Testis (tissue), 2 donors: Measurements from ENCODE around the gene MFF.

ENCODE experiments used
- POLR2A ChIP-seq: fragments of 450-650 bp; IDR thresholded peaks from one replicate; pipeline ENCODE4 v1.6.1; 2017; ENCODE audit warnings: antibody characterized with exemption, mild to moderate bottlenecking, moderate library complexity
- TF ChIP-seq, protein P1 (sequence below), 3 experiments: fragments of 450-650 bp in 2 of 3; fragments of 200-600 bp in 1 of 3; sonication (generic) in 1 of 3; IDR thresholded peaks; one replicate each; pipeline ENCODE4 v1.5.1; 2016 to 2019; ENCODE audit warnings: antibody characterized with exemption in 3 of 3, mild to moderate bottlenecking in 2 of 3, moderate library complexity in 1 of 3

DNA sequence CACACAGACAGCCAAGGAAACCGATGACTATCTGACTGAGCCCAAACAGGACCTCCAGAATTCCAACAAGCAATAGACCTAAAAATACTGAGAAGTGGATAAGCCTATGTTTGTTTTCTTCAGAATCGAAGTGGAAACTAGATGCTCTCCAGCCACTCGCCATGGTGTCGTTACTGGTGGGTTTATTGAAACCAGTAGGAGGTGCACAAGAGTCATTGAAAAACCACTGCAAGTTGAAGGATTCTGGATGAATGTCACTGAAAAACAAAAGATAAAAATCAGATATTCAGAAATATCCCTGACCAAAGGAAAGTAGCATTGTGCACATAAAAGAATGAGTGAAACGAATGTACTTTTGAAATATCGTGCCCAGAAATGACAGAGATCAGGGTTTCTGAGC is 38.7 kb downstream of the MFF start:
- TF ChIP-seq, protein P1, sequence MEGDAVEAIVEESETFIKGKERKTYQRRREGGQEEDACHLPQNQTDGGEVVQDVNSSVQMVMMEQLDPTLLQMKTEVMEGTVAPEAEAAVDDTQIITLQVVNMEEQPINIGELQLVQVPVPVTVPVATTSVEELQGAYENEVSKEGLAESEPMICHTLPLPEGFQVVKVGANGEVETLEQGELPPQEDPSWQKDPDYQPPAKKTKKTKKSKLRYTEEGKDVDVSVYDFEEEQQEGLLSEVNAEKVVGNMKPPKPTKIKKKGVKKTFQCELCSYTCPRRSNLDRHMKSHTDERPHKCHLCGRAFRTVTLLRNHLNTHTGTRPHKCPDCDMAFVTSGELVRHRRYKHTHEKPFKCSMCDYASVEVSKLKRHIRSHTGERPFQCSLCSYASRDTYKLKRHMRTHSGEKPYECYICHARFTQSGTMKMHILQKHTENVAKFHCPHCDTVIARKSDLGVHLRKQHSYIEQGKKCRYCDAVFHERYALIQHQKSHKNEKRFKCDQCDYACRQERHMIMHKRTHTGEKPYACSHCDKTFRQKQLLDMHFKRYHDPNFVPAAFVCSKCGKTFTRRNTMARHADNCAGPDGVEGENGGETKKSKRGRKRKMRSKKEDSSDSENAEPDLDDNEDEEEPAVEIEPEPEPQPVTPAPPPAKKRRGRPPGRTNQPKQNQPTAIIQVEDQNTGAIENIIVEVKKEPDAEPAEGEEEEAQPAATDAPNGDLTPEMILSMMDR (IDR thresholded peaks at IDR 0.05), result peak in 2 of 3 experiments; percentile 8 to 9
- TF ChIP-seq POLR2A, result no peak
